Measurements from ENCODE around the gene CHKA.
A peak's percentile ranks its signal among the peaks of the same experiment; 100 is the strongest.

The CHKA gene

GRCh38 chr11:68149417-68149816, 28.2 kb upstream of the CHKA start:
- TF ChIP-seq CTCF (IDR thresholded peaks at IDR 0.05; ENCODE audit: low read length, missing control alignments) = no peak
- H3K4me3 ChIP-seq (replicated peaks; ENCODE audit: low read depth, low read length) = no peak overlapping the region
- DNase-seq (ENCODE audit: low read depth) = no peak

GRCh38 chr11:68148879-68149278, 27.7 kb upstream of the CHKA start:
- no peak for TF ChIP-seq CTCF (IDR thresholded peaks at IDR 0.05; ENCODE audit: low read length, missing control alignments)
- DNase-seq (ENCODE audit: low read depth) = no peak
- H3K4me3 ChIP-seq (replicated peaks; ENCODE audit: low read depth, low read length) = no peak overlapping the region

GRCh38 chr11:68148071-68148805, 27.1 kb upstream of the CHKA start:
- DNase-seq (ENCODE audit: low read depth) = no peak
- H3K4me3 ChIP-seq (replicated peaks; ENCODE audit: low read depth, low read length) = no peak overlapping the region
- TF ChIP-seq CTCF (IDR thresholded peaks at IDR 0.05; ENCODE audit: low read length, missing control alignments) = no peak

- DNase-seq (ENCODE audit: low read depth) = peak; percentile 49
- no peak overlapping the region for H3K4me3 ChIP-seq (replicated peaks; ENCODE audit: low read depth, low read length)
- no peak for TF ChIP-seq CTCF (IDR thresholded peaks at IDR 0.05; ENCODE audit: low read length, missing control alignments)
Measured at GRCh38 chr11:68146704-68147474, 25.7 kb upstream of the CHKA start.

DNA sequence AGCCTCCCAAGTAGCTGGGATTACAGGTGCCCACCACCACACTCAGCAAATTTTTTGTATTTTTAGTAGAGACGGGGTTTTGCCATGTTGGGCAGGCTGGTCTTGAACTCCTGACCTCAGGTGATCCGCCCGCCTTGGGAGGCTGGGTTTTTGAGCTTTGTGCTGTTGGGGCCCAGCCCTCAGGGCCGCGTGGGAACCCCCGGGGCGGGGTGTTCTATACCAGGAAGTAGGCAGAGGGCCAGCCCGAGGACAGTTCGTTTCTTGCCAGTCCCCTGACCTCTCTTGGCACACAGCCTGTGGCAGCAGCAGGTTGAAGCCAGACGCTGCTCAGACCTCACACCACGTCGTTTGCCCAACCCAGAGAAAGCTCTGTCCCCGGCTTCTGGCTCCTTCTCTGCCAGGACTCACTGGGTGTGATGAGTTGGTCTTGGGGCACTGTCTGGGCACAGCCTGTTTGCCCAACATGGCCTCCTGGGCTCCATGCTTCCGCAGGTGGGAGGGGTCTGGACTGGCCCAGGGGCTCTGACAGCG, 24.9 kb upstream of the CHKA start:
- no peak for TF ChIP-seq CTCF (IDR thresholded peaks at IDR 0.05; ENCODE audit: low read length, missing control alignments)
- no peak overlapping the region for H3K4me3 ChIP-seq (replicated peaks; ENCODE audit: low read depth, low read length)
- no peak for DNase-seq (ENCODE audit: low read depth)

GRCh38 chr11:68145120-68145866, 24.1 kb upstream of the CHKA start:
- no peak for DNase-seq (ENCODE audit: low read depth)
- H3K4me3 ChIP-seq (replicated peaks; ENCODE audit: low read depth, low read length) = no peak overlapping the region
- TF ChIP-seq CTCF (IDR thresholded peaks at IDR 0.05; ENCODE audit: low read length, missing control alignments) = no peak

Data from fibroblast of pulmonary artery (primary cell).